SK-N-SH (cell line): ENCODE data around the gene PPP2R1A.

Source experiments
- CTCF ChIP-seq: fragments of 200-600 bp; sonication (generic); IDR thresholded peaks from 2 replicates; pipeline ENCODE4 v1.6.1; 2017; ENCODE audit warnings: antibody characterized with exemption, mild to moderate bottlenecking, moderate library complexity
- EP300 ChIP-seq, 2 experiments: IDR thresholded peaks; 2 replicates each; pipeline versions ENCODE4 v1.4.0 to v1.6.1; 2012; ENCODE audit warnings: borderline replicate concordance in 1 of 2, low read depth in 1 of 2, low read length in 1 of 2
- EZH2phosphoT487 ChIP-seq: fragments of 200-600 bp; sonication (generic); IDR thresholded peaks from 2 replicates; pipeline ENCODE4 v1.6.1; 2017; ENCODE audit warnings: low read depth, mixed run types, mild to moderate bottlenecking, antibody characterized with exemption, moderate library complexity, borderline replicate concordance
- FOXJ3 ChIP-seq: sonication (generic); formaldehyde crosslinking; IDR thresholded peaks from 2 replicates; pipeline ENCODE4 v1.5.1; 2020; ENCODE audit warnings: mild to moderate bottlenecking, missing genetic modification reagents
- JUND ChIP-seq: IDR thresholded peaks from 2 replicates; pipeline ENCODE4 v1.4.0; 2012
- MAX ChIP-seq: IDR thresholded peaks from 2 replicates; pipeline ENCODE4 v1.4.0; 2012; ENCODE audit warnings: low read depth
- NRF1 ChIP-seq: IDR thresholded peaks from 2 replicates; pipeline ENCODE4 v1.6.1; 2012; ENCODE audit warnings: low read depth, mild to moderate bottlenecking, low read length
- POLR2AphosphoS5 ChIP-seq: IDR thresholded peaks from 2 replicates; pipeline ENCODE4 v1.6.1; 2012; ENCODE audit warnings: low read depth, low read length
- RFX5 ChIP-seq: IDR thresholded peaks from 2 replicates; pipeline ENCODE4 v1.6.1; 2012; ENCODE audit warnings: mild to moderate bottlenecking, improper control_type of control experiment, low read length
- SIN3A ChIP-seq: IDR thresholded peaks from 2 replicates; pipeline ENCODE4 v1.6.1; 2012; ENCODE audit warnings: low read depth, mild to moderate bottlenecking, low read length, moderate library complexity, borderline replicate concordance
- TEAD4 ChIP-seq: IDR thresholded peaks from 2 replicates; pipeline ENCODE4 v1.4.0; 2012; ENCODE audit warnings: mild to moderate bottlenecking, borderline replicate concordance; ENCODE audit not compliant: insufficient read depth
- USF1 ChIP-seq: IDR thresholded peaks from 2 replicates; pipeline ENCODE4 v1.4.0; 2012; ENCODE audit warnings: low read depth, borderline replicate concordance
- USF2 ChIP-seq: fragments of 150-350 bp; IDR thresholded peaks from 2 replicates; pipeline ENCODE4 v1.6.1; 2017; ENCODE audit warnings: antibody characterized with exemption, low read length, low read depth, borderline replicate concordance
- TF ChIP-seq, protein P1 (sequence below): IDR thresholded peaks from 2 replicates; pipeline ENCODE4; 2012

DNA sequence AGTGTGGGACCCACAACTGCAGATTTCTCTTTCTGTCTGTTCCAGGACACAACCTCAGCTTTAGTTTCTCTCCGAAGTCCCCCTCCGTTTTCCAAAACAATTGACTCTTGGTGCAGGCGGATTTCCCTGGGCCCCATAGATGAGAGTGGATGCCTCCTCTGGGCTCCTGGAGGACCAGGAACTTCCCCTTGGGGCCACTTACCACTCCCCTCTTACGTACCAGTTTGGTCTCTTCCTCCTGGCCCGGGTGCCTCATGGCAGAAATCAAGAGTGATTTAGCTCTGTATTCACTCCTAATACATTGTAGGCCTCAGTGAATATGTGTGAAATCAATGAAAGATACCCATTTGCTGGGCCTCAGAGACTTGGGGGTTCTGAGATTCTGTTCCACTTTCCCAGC, 34.4 kb downstream of the PPP2R1A start:
- TF ChIP-seq CTCF: no peak
- no peak for TF ChIP-seq EP300 (IDR thresholded peaks at IDR 0.05; ENCODE audit: borderline replicate concordance in 1 of 2, low read depth in 1 of 2, low read length in 1 of 2)
- TF ChIP-seq EZH2phosphoT487: no peak
- TF ChIP-seq POLR2AphosphoS5: no peak
- no peak for TF ChIP-seq RFX5
- no peak for TF ChIP-seq USF1
- TF ChIP-seq USF2: no peak
- TF ChIP-seq MAX: no peak
- no peak for TF ChIP-seq TEAD4
- no peak for TF ChIP-seq JUND
- TF ChIP-seq SIN3A: no peak
- TF ChIP-seq NRF1: no peak
- TF ChIP-seq, protein P1, sequence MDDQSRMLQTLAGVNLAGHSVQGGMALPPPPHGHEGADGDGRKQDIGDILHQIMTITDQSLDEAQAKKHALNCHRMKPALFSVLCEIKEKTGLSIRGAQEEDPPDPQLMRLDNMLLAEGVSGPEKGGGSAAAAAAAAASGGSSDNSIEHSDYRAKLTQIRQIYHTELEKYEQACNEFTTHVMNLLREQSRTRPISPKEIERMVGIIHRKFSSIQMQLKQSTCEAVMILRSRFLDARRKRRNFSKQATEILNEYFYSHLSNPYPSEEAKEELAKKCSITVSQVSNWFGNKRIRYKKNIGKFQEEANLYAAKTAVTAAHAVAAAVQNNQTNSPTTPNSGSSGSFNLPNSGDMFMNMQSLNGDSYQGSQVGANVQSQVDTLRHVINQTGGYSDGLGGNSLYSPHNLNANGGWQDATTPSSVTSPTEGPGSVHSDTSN: no peak
- no peak for TF ChIP-seq FOXJ3 (CRISPR knock-in tag)
